Stimulated activated memory B cell treated with anti-CD40 and anti-IgM and Interleukin-4, amounts not matched to agents 10 μg/mL and 1 μg/mL and 100 μg/mL, for 72 hours (primary cell): ENCODE measurements around the gene PLSCR2.
"Not testable (repeated sequence)": the region's sequence is repeated elsewhere in the genome, so short reads cannot be mapped to it uniquely, and the experiment has no call there.

Experiments used
- ATAC-seq: fragments of 150-1000 bp; cut with Tn5 transposase; 2 replicates; pipeline ENCODE4 v1.10.0; 2021
- H3K27ac Mint-ChIP-seq: one replicate; pipeline ENCODE4 v1.8.0; 2022; ENCODE audit warnings: mild to moderate bottlenecking, mixed read lengths
- H3K27me3 Mint-ChIP-seq: one replicate; pipeline ENCODE4 v1.8.0; 2022; ENCODE audit warnings: mixed read lengths
- H3K36me3 Mint-ChIP-seq: one replicate; pipeline ENCODE4 v1.8.0; 2022; ENCODE audit warnings: mixed read lengths
- H3K4me1 Mint-ChIP-seq: one replicate; pipeline ENCODE4 v1.8.0; 2022; ENCODE audit warnings: mixed read lengths
- H3K4me3 Mint-ChIP-seq: one replicate; pipeline ENCODE4 v1.8.0; 2022; ENCODE audit warnings: mild to moderate bottlenecking, moderate library complexity, mixed read lengths
- H3K9me3 Mint-ChIP-seq: one replicate; pipeline ENCODE4 v1.8.0; 2022; ENCODE audit warnings: mixed read lengths

PLSCR2 gene

DNA sequence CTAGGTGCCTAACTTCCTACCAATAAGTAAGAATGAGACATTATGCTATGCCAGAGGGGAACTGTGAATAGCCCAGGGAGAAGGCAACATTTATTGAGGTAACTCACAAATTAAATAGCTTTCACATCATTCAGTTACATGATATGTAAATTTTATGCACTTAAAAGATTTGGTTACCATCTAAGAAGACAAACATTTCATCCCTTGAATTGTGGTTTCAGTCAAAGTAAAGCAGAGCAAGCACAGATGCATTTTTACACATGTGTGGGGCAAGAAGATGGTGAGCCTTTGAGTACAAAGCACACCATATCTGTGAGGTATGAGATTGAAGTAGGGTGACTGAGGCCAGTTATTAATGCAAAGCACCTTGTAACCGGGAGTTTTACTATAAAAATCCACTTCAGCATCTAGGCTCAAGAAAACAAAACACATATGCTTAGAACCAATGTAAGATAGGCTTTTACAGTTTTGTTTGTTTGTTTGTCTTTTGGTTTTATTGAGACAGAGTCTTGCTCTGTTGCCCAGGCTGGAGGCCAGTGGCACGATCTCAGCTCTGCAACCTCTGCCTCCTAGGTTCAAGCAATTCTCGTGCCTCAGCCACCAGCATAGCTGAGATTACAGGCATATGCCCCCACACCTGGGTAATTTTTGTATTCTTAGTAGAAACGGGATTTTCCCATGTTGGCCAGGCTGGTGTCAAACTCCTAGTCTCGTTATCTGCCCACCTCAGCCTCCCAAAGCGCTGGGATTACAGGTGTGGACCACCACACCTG is 3.5 kb downstream of the PLSCR2 start:
- Mint-ChIP-seq H3K9me3 (no peaks in the 10 kb centered on the region), H3K4me3 (no peak overlapping the region), H3K27me3 (no peaks in the 10 kb centered on the region), H3K4me1 (peaks cover 17% of the 10 kb centered on the region), H3K27ac (no peak overlapping the region), H3K36me3 (no peaks in the 10 kb centered on the region)
- ATAC-seq: no peak

GRCh38 chr3:146464783-146465182 is 4.6 kb downstream of the PLSCR2 start:
- Mint-ChIP-seq H3K36me3 (no peaks in the 10 kb centered on the region), H3K27me3 (no peaks in the 10 kb centered on the region), H3K27ac (no peak overlapping the region), H3K4me3 (no peak overlapping the region), H3K4me1 (peaks cover 16% of the 10 kb centered on the region), H3K9me3 (no peaks in the 10 kb centered on the region)
- no peak for ATAC-seq

GRCh38 chr3:146464005-146464595 is 5.3 kb downstream of the PLSCR2 start:
- Mint-ChIP-seq H3K27me3 (no peaks in the 10 kb centered on the region), H3K27ac (no peak overlapping the region), H3K4me1 (peaks cover 10% of the 10 kb centered on the region), H3K9me3 (no peaks in the 10 kb centered on the region), H3K4me3 (no peak overlapping the region), H3K36me3 (no peaks in the 10 kb centered on the region)
- ATAC-seq: no peak

- no peaks in the 10 kb centered on the region for H3K9me3 Mint-ChIP-seq
These were observed 14.6 kb downstream of the PLSCR2 start for GRCh38 chr3:146454796-146455195.

DNA sequence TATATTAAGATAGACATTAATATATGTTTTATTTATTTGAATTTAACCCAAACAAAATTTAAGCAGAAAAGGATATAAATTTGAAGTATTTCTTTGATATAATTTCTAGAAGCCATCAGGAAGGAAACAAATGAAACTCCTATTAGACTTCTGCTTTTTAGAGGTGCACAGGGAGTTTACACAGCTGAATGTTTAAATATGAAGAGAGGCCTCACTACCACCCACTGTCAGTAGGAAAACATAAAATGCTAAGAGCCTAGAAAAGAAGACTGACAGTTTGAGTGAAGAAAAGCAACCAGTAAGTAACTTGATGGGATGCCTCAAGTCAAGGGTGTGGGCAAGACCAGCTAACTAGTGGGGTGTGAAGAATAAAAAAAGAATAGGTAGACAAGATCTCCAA is 19.7 kb downstream of the PLSCR2 start:
- Mint-ChIP-seq H3K27me3 (peaks cover 25% of the 10 kb centered on the region), H3K4me3 (no peak overlapping the region), H3K9me3 (peaks cover 19% of the 10 kb centered on the region), H3K36me3 (peaks cover 12% of the 10 kb centered on the region), H3K4me1 (no peaks in the 10 kb centered on the region), H3K27ac (no peak overlapping the region)
- ATAC-seq: no peak

More at GRCh38 chr3:146454796-146455195, 14.6 kb downstream of the PLSCR2 start:
- ATAC-seq: no peak
- Mint-ChIP-seq H3K27me3 (no peaks in the 10 kb centered on the region), H3K27ac (no peak overlapping the region), H3K4me3 (no peak overlapping the region), H3K36me3 (no peaks in the 10 kb centered on the region), H3K4me1 (no peaks in the 10 kb centered on the region)

- no peak overlapping the region for H3K27ac Mint-ChIP-seq
- H3K9me3 Mint-ChIP-seq: peaks cover 22% of the 10 kb centered on the region
- H3K36me3 Mint-ChIP-seq: peaks cover 12% of the 10 kb centered on the region
- H3K27me3 Mint-ChIP-seq: peaks cover 31% of the 10 kb centered on the region
- no peak for ATAC-seq
- no peaks in the 10 kb centered on the region for H3K4me1 Mint-ChIP-seq
- no peak overlapping the region for H3K4me3 Mint-ChIP-seq
These were observed 20.3 kb downstream of the PLSCR2 start for GRCh38 chr3:146449076-146449475.

DNA sequence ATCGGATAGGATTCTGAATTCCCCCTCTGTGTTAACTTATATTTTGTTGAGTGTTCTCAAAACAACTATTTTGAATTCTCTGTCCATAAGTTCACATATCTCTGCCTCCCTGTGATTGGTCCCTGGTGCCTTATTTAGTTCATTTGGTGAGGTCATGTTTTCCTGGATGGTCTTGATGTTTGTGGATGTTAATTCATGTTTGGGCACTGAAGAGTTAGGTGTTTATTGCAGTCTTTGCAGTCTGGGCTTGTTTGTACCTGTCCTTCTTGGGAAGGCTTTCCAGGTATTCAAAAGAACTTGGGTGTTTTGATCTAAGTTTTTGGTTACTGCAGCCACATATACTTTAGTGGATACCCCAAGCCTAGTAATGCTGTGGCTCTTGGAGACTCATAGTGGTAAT is 23.3 kb downstream of the PLSCR2 start:
- Mint-ChIP-seq H3K36me3 (peaks cover 12% of the 10 kb centered on the region), H3K27ac (no peak overlapping the region), H3K4me1 (no peaks in the 10 kb centered on the region), H3K27me3 (peaks cover 32% of the 10 kb centered on the region), H3K4me3 (no peak overlapping the region), H3K9me3 (peaks cover 22% of the 10 kb centered on the region)
- no peak for ATAC-seq

GRCh38 chr3:146440310-146440709 is 29.1 kb downstream of the PLSCR2 start:
- not testable (repeated sequence) for H3K4me1 Mint-ChIP-seq, H3K4me3 Mint-ChIP-seq, H3K36me3 Mint-ChIP-seq, H3K27ac Mint-ChIP-seq, ATAC-seq
- peaks cover 23% of the 10 kb centered on the region for H3K27me3 Mint-ChIP-seq
- peaks cover 10% of the 10 kb centered on the region for H3K9me3 Mint-ChIP-seq

DNA sequence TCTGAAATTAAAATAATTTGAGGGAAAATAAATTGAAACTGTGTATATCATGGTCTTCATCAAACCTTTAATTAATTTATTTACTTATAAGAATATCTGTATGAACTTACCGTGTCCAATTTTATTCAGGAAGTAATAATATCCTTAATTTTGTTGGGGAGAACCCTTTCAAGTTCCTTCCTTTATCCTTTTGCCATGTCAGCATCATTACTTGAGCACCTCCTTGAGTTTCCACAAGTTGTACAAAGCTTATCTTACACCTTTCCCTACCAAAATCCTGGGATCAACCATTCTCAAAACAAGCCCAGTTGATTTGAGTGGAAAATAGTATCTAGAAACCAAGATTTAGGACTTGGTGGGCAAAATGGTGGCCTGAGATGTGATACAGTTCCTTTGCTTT is 37.3 kb downstream of the PLSCR2 start:
- H3K27me3 Mint-ChIP-seq: no peaks in the 10 kb centered on the region
- no peak for ATAC-seq

GRCh38 chr3:146431240-146431639 is 38.1 kb downstream of the PLSCR2 start:
- Mint-ChIP-seq H3K4me3 (no peak overlapping the region), H3K27me3 (no peaks in the 10 kb centered on the region), H3K9me3 (peaks cover 4% of the 10 kb centered on the region), H3K36me3 (no peaks in the 10 kb centered on the region), H3K4me1 (no peaks in the 10 kb centered on the region), H3K27ac (no peak overlapping the region)
- no peak for ATAC-seq

More for the DNA sequence above, 37.3 kb downstream of the PLSCR2 start:
- Mint-ChIP-seq H3K36me3 (no peaks in the 10 kb centered on the region), H3K27ac (no peak overlapping the region), H3K4me3 (no peak overlapping the region), H3K9me3 (peaks cover 6% of the 10 kb centered on the region), H3K4me1 (no peaks in the 10 kb centered on the region)

DNA sequence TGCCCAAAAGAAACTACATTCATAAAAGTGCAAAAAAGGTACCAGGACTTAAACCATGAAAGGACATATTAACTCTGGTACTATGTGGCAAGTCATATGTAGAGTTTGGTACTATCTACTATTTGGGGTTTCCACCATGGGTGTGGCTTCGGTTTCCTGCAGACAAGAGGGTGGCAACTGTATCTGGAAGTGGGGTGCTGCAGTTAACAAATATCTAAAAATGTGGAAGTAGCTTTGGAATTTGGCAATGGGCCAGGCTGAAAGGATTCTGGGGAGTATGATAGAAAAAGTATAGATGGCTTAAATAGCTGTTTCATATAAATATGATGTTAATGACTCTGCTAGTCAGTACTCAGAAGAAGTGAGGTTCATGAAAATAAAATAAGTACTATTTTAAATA is 44.0 kb downstream of the PLSCR2 start:
- ATAC-seq: no peak
- Mint-ChIP-seq H3K27me3 (peaks cover 10% of the 10 kb centered on the region), H3K4me3 (no peak overlapping the region), H3K36me3 (no peaks in the 10 kb centered on the region), H3K4me1 (no peaks in the 10 kb centered on the region), H3K27ac (no peak overlapping the region), H3K9me3 (peaks cover 4% of the 10 kb centered on the region)

DNA sequence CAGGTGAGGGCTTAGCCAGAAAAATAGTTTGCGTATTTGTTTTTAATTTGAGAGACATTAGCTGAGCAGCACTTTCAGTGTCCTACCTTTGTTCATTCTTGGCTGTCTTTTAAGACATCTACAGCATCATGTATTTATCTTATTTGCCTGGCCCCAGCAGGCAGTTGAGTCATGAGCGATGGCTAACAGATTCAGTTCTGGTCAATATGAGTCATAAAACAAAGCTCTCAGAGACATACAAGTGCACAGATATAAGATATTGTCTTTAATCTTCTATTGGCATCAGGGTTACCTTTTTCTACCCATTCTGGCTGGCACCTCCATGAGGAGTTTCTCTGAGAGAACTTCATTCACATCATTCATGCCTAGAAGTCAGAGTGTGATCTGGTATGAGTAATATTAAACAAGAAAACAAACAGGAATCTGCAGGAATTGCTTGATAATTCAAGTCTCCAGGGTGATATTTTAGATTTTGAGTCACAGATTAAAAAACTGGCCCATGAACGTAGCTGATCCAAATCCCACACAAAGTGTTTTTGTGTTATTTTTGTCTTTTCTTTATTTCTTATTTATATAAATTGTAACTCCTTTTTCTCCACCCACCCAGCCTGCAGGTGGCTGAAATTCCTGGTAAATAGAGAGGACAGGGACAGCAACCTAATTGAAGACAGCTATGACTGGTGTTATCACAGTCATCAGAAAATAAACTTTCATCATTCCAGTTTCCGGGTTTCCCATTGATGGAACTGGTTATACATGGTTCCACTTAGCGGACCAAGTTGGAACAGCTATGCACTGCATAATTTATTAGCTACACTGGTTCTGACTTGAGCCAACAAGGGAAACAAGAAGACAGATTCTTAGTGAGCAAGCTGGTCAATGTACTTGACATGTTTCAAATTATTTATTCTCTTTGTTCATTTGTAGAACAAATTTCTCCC is 47.3 kb downstream of the PLSCR2 start:
- ATAC-seq: no peak
- Mint-ChIP-seq H3K27me3 (peaks cover 10% of the 10 kb centered on the region), H3K9me3 (no peaks in the 10 kb centered on the region)

GRCh38 chr3:146416366-146416765 is 53.0 kb downstream of the PLSCR2 start:
- H3K9me3 Mint-ChIP-seq: peaks cover 12% of the 10 kb centered on the region
- no peaks in the 10 kb centered on the region for H3K4me1 Mint-ChIP-seq
- H3K4me3 Mint-ChIP-seq: no peak overlapping the region
- no peaks in the 10 kb centered on the region for H3K36me3 Mint-ChIP-seq
- no peak overlapping the region for H3K27ac Mint-ChIP-seq
- no peak for ATAC-seq
- no peaks in the 10 kb centered on the region for H3K27me3 Mint-ChIP-seq

More for the DNA sequence above, 47.3 kb downstream of the PLSCR2 start:
- H3K36me3 Mint-ChIP-seq: no peaks in the 10 kb centered on the region
- H3K27ac Mint-ChIP-seq: no peak overlapping the region
- H3K4me1 Mint-ChIP-seq: no peaks in the 10 kb centered on the region
- H3K4me3 Mint-ChIP-seq: no peak overlapping the region

DNA sequence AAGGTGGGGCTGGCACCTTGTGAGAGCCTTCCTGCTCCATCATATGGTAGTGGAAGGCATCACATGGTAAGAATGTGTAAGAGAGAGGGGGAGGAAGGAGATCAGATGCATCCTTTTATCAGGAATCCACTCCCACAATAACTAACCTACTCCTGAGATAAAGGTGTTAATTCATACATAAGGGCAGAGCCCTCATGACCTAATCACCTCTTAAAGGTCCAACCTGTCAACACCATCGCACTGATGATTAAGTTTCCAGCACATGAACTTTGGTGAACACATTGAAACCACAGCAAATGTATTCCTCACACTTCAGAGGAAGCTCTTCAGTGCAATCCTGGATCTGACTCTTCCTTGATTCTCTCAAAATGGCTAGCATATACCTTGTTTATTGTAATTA is 55.4 kb downstream of the PLSCR2 start:
- no peak overlapping the region for H3K4me3 Mint-ChIP-seq
- no peaks in the 10 kb centered on the region for H3K36me3 Mint-ChIP-seq
- no peak for ATAC-seq
- H3K4me1 Mint-ChIP-seq: no peaks in the 10 kb centered on the region
- peaks cover 5% of the 10 kb centered on the region for H3K27me3 Mint-ChIP-seq
- no peak overlapping the region for H3K27ac Mint-ChIP-seq
- H3K9me3 Mint-ChIP-seq: peaks cover 12% of the 10 kb centered on the region

DNA sequence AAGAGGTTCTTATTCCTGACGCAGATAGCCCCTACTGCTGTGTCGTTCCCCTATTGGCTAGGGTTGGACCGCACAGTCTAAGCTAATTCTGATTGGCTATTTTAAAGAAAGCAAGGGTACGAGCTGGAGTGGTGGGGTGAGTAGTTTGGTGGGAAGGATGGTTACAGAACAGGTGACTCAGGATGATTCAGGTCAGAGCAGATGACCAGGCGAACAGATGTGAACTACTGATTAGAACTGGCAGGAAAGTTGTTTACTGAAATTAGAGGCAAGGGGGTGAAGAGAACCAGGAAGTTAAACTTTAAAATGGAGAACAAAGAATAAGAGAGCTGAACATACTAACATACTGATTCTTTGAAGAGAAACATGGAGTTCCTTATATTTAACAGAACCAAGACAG is 56.6 kb downstream of the PLSCR2 start:
- H3K27me3 Mint-ChIP-seq, H3K36me3 Mint-ChIP-seq, ATAC-seq, H3K27ac Mint-ChIP-seq, H3K4me1 Mint-ChIP-seq, H3K4me3 Mint-ChIP-seq: not testable (repeated sequence)
- peaks cover 12% of the 10 kb centered on the region for H3K9me3 Mint-ChIP-seq
